Measurements from ENCODE around the gene SLC25A20.

GRCh38 chr3:48856469-48856868 is 42.2 kb downstream of the SLC25A20 start:
- TF ChIP-seq, protein P1, sequence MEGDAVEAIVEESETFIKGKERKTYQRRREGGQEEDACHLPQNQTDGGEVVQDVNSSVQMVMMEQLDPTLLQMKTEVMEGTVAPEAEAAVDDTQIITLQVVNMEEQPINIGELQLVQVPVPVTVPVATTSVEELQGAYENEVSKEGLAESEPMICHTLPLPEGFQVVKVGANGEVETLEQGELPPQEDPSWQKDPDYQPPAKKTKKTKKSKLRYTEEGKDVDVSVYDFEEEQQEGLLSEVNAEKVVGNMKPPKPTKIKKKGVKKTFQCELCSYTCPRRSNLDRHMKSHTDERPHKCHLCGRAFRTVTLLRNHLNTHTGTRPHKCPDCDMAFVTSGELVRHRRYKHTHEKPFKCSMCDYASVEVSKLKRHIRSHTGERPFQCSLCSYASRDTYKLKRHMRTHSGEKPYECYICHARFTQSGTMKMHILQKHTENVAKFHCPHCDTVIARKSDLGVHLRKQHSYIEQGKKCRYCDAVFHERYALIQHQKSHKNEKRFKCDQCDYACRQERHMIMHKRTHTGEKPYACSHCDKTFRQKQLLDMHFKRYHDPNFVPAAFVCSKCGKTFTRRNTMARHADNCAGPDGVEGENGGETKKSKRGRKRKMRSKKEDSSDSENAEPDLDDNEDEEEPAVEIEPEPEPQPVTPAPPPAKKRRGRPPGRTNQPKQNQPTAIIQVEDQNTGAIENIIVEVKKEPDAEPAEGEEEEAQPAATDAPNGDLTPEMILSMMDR (IDR thresholded peaks at IDR 0.05): no peak
- no peak for TF ChIP-seq POLR2A (IDR thresholded peaks at IDR 0.05)
